Panc1 (cell line): ENCODE measurements around the gene LY6G6D.

Experiments
- CTCF ChIP-seq: fragments of 450-650 bp; IDR thresholded peaks from 2 replicates; pipeline ENCODE4 v1.5.1; 2017; ENCODE audit warnings: mild to moderate bottlenecking
- POLR2AphosphoS5 ChIP-seq: IDR thresholded peaks from 2 replicates; pipeline ENCODE4 v1.6.1; 2012; ENCODE audit warnings: mild to moderate bottlenecking, low read depth, low read length, moderate library complexity
- TCF7L2 ChIP-seq: IDR thresholded peaks from 2 replicates; pipeline ENCODE4 v1.6.1; 2011; ENCODE audit warnings: mild to moderate bottlenecking, low read depth, low read length, inconsistent platforms

GRCh38 chr6:31736021-31736767 lies 21.0 kb downstream of the LY6G6D start, which contains the start of gene CLIC1:
- TF ChIP-seq CTCF: no peak
- TF ChIP-seq POLR2AphosphoS5: peak; percentile 83
- TF ChIP-seq TCF7L2: peak; percentile 50; the same call in 1 of the 2 replicates
